ENCODE measurements around the gene OR2S2. TPM values are rescaled to one million over a fixed set of nuclear protein-coding genes. Genes with fewer than 3 reads are reported as not detected.
A peak's percentile ranks its signal among the peaks of the same experiment; 100 is the strongest.

OR2S2 gene
- total RNA-seq, 1 donor from 2014 or later, result not detected

DNA sequence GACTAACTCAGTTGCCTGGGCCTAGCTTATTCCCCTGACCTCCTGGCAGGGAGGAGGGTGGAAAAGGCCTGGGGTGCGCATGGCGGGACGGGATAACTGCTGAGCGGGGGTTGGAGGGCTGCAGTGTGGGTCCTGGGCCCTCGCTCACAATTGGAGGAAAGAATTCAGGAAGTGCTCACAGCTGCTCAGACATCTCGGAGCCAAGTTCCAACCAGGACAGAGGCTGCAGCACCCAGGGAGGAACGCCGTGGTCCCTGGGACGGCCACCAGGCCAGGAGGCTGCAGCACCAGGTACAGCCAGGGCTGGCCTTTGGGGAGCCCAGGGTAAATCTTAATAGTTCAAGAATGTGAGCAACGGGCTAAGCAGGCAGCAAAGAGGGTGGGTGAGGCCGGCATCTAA lies 48.7 kb downstream of the OR2S2 start, which contains the start of gene SPAAR:
SPAAR (plus strand) TSS at position 217 of the 400 bp plus-strand sequence. CDS start 974 bp downstream, outside the sequence.
- no peak within 1 kb of the TSS for H3K9ac ChIP-seq
- no peak within 1 kb of the TSS for H3K4me3 ChIP-seq
- H3K4me3 Mint-ChIP-seq, result peak within 1 kb of the TSS; percentile 59

DNA sequence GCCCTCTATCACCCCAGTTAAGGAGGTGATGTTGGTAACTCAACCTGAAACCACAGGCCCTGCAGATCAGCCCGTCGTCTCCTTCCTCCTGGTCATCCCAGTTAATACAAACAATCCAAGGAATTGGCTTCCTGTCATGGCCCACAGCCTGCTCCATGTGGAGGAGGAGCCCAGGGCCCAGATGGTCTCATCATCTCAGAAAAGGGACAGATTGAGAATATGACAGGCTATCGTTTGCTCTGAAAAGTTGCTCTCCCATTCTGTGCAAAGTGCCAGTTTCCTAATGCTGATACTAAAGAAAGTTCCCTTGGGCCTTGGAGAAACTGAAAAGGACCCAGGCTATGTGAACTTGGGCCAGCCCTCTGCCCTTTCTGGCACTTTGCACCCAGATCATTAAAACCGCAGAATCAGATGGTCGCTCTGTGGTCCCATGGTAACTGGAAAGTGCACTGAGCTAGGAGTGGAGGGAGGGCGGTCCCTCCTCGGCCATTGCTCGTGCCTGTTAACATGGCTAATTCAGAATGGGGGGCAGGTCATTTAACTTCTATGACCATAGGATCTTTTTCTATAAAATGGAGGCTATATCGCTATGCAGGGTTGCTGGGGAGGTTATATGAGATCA lies 49.3 kb downstream of the OR2S2 start:
- Mint-ChIP-seq H3K4me1 (peaks cover 53% of the 10 kb centered on the region), H3K27ac (peak overlapping the region; percentile 98), H3K9me3 (no peaks in the 10 kb centered on the region), H3K4me3 (peak overlapping the region; percentile 59), H3K27me3 (ENCODE audit: insufficient read depth, low read depth) (no peaks in the 10 kb centered on the region), H3K36me3 (no peaks in the 10 kb centered on the region)
- Histone ChIP-seq H3K79me2 (ENCODE audit: low read depth) (no peaks in the 10 kb centered on the region), H2AFZ (replicated peaks) (peak overlapping the region; percentile 92), H3K27me3 (no peaks in the 10 kb centered on the region), H4K20me1 (ENCODE audit: low read depth) (no peaks in the 10 kb centered on the region), H3K4me3 (no peak overlapping the region), H3K9me3 (ENCODE audit: low read depth) (no peaks in the 10 kb centered on the region), H3K36me3 (no peaks in the 10 kb centered on the region), H3K4me2 (no peak overlapping the region), H3K9ac (no peak overlapping the region), H3K4me1 (peaks cover 22% of the 10 kb centered on the region), H3F3A (ENCODE audit: low read depth) (peaks cover 11% of the 10 kb centered on the region), H3K27ac (no peak overlapping the region)
- DNase-seq (ENCODE audit: low spot score), result no peak
- TF ChIP-seq EZH2 (IDR thresholded peaks at IDR 0.05) (no peak), EZH2phosphoT487 (IDR thresholded peaks at IDR 0.05) (no peak)
- TF ChIP-seq, protein P1, sequence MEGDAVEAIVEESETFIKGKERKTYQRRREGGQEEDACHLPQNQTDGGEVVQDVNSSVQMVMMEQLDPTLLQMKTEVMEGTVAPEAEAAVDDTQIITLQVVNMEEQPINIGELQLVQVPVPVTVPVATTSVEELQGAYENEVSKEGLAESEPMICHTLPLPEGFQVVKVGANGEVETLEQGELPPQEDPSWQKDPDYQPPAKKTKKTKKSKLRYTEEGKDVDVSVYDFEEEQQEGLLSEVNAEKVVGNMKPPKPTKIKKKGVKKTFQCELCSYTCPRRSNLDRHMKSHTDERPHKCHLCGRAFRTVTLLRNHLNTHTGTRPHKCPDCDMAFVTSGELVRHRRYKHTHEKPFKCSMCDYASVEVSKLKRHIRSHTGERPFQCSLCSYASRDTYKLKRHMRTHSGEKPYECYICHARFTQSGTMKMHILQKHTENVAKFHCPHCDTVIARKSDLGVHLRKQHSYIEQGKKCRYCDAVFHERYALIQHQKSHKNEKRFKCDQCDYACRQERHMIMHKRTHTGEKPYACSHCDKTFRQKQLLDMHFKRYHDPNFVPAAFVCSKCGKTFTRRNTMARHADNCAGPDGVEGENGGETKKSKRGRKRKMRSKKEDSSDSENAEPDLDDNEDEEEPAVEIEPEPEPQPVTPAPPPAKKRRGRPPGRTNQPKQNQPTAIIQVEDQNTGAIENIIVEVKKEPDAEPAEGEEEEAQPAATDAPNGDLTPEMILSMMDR (IDR thresholded peaks at IDR 0.05), result no peak

More for the DNA sequence above, 48.7 kb downstream of the OR2S2 start, which contains the start of gene SPAAR:
- H3K4me1 Mint-ChIP-seq, result peaks cover 53% of the 10 kb centered on the region
- H3K4me2 ChIP-seq, result no peak within 1 kb of the TSS
- H3K9me3 Mint-ChIP-seq, result no peaks in the 10 kb centered on the region
- H3K27me3 ChIP-seq, result no peaks in the 10 kb centered on the region
- DNase-seq (ENCODE audit: low spot score), result no peak
- no peaks in the 10 kb centered on the region for H4K20me1 ChIP-seq (ENCODE audit: low read depth)
- no peaks in the 10 kb centered on the region for H3K27me3 Mint-ChIP-seq (ENCODE audit: insufficient read depth, low read depth)
- H3K27ac ChIP-seq, result no peak within 1 kb of the TSS
- H3K4me1 ChIP-seq, result peaks cover 22% of the 10 kb centered on the region
- H3F3A ChIP-seq (ENCODE audit: low read depth), result peaks cover 18% of the 10 kb centered on the region
- no peaks in the 10 kb centered on the region for H3K36me3 ChIP-seq
- peak within 1 kb of the TSS; percentile 92 for H2AFZ ChIP-seq (replicated peaks)
- H3K9me3 ChIP-seq (ENCODE audit: low read depth), result no peaks in the 10 kb centered on the region
- TF ChIP-seq, protein P1 (IDR thresholded peaks at IDR 0.05), result no peak
- no peak for TF ChIP-seq EZH2phosphoT487 (IDR thresholded peaks at IDR 0.05)
- TF ChIP-seq EZH2 (IDR thresholded peaks at IDR 0.05), result no peak
- H3K36me3 Mint-ChIP-seq, result no peaks in the 10 kb centered on the region
- H3K79me2 ChIP-seq (ENCODE audit: low read depth), result no peaks in the 10 kb centered on the region
- H3K27ac Mint-ChIP-seq, result peak within 1 kb of the TSS; percentile 98

- peak; percentile 39 for DNase-seq (ENCODE audit: low spot score)
- Histone ChIP-seq H3K79me2 (ENCODE audit: low read depth) (no peaks in the 10 kb centered on the region), H3F3A (ENCODE audit: low read depth) (peaks cover 7% of the 10 kb centered on the region), H4K20me1 (ENCODE audit: low read depth) (no peaks in the 10 kb centered on the region), H2AFZ (replicated peaks) (peak overlapping the region; percentile 92), H3K4me3 (no peak overlapping the region), H3K27ac (peak overlapping the region; percentile 42), H3K4me1 (peaks cover 22% of the 10 kb centered on the region), H3K9me3 (ENCODE audit: low read depth) (no peaks in the 10 kb centered on the region), H3K4me2 (peak overlapping the region; percentile 48), H3K9ac (no peak overlapping the region), H3K27me3 (no peaks in the 10 kb centered on the region), H3K36me3 (no peaks in the 10 kb centered on the region)
- Mint-ChIP-seq H3K4me3 (peak overlapping the region; percentile 59), H3K4me1 (peaks cover 53% of the 10 kb centered on the region), H3K36me3 (no peaks in the 10 kb centered on the region), H3K9me3 (no peaks in the 10 kb centered on the region), H3K27ac (peak overlapping the region; percentile 98), H3K27me3 (ENCODE audit: insufficient read depth, low read depth) (no peaks in the 10 kb centered on the region)
- TF ChIP-seq EZH2phosphoT487 (IDR thresholded peaks at IDR 0.05) (no peak), EZH2 (IDR thresholded peaks at IDR 0.05) (no peak)
- TF ChIP-seq, protein P1 (IDR thresholded peaks at IDR 0.05), result no peak
Measured at GRCh38 chr9:35907711-35908503, 50.0 kb downstream of the OR2S2 start.

Other genes with a start within 250 kb of the OR2S2 start
- 36.7 and 71.5 TPM in 2 replicates for gene TLN1, start 226.0 kb downstream of the OR2S2 start, total RNA-seq (ENCODE audit: low replicate concordance)
- 27.9 and 30.3 TPM in 2 replicates for gene CREB3, start 225.5 kb downstream of the OR2S2 start, total RNA-seq (ENCODE audit: low replicate concordance)
- 44.8 and 74.5 TPM in 2 replicates for gene GBA2, start 208.9 kb downstream of the OR2S2 start, total RNA-seq (ENCODE audit: low replicate concordance)
- 11.2 and 20.1 TPM in 2 replicates for gene RGP1, start 208.9 kb downstream of the OR2S2 start, total RNA-seq (ENCODE audit: low replicate concordance)
- gene MSMP, start 203.9 kb downstream of the OR2S2 start, total RNA-seq (ENCODE audit: low replicate concordance), result not detected in 2 replicates
- gene NPR2, start 166.6 kb downstream of the OR2S2 start, total RNA-seq (ENCODE audit: low replicate concordance), result 5.6 and 8.6 TPM in 2 replicates
- 1.3 and 1.6 TPM in 2 replicates for gene SPAG8, start 145.9 kb downstream of the OR2S2 start, total RNA-seq (ENCODE audit: low replicate concordance)
- 21.8 and 35.9 TPM in 2 replicates for gene HINT2, start 143.1 kb downstream of the OR2S2 start, total RNA-seq (ENCODE audit: low replicate concordance)
- not detected in 2 replicates for gene FAM221B, start 129.4 kb downstream of the OR2S2 start, total RNA-seq (ENCODE audit: low replicate concordance)
- gene TMEM8B, start 128.9 kb downstream of the OR2S2 start, total RNA-seq (ENCODE audit: low replicate concordance), result 4.8 and 11.2 TPM in 2 replicates
- gene OR13J1, start 87.8 kb downstream of the OR2S2 start, total RNA-seq (ENCODE audit: low replicate concordance), result not detected in 2 replicates
- not detected in 2 replicates for gene HRCT1, start 52.0 kb downstream of the OR2S2 start, total RNA-seq (ENCODE audit: low replicate concordance)
- gene SPAAR, start 48.7 kb downstream of the OR2S2 start, total RNA-seq (ENCODE audit: low replicate concordance), result 0.22 TPM in 1 of 2 replicates, not detected in the other
- gene RECK, start 78.8 kb upstream of the OR2S2 start, total RNA-seq (ENCODE audit: low replicate concordance), result 11.0 and 12.2 TPM in 2 replicates
- gene GLIPR2, start 178.6 kb upstream of the OR2S2 start, total RNA-seq (ENCODE audit: low replicate concordance), result 12.4 and 17.4 TPM in 2 replicates
- not detected in 2 replicates for gene CCIN, start 211.2 kb upstream of the OR2S2 start, total RNA-seq (ENCODE audit: low replicate concordance)
- gene CLTA, start 232.8 kb upstream of the OR2S2 start, total RNA-seq (ENCODE audit: low replicate concordance), result 199 and 203 TPM in 2 replicates